SU-DHL-6 (cell line): ENCODE results near the gene RAB27B.

ENCODE experiments used
- H2AFZ ChIP-seq: fragments of 200-600 bp; sonication (generic); 2 replicates; pipeline ENCODE4 v1.6.1; 2014; ENCODE audit warnings: low read depth, mild to moderate bottlenecking, moderate library complexity, mixed read lengths, antibody characterized with exemption, low read length; ENCODE audit not compliant: severe bottlenecking
- H3F3A ChIP-seq: fragments of 200-600 bp; shearing (Covaris generic); 2 replicates; pipeline ENCODE4 v1.6.0; 2016; ENCODE audit warnings: antibody characterized with exemption, mild to moderate bottlenecking; ENCODE audit not compliant: insufficient read depth
- H3K27ac ChIP-seq: fragments of 200-600 bp; sonication (generic); 2 replicates; pipeline ENCODE4 v1.5.1; 2016; ENCODE audit warnings: low read depth, mild to moderate bottlenecking, low read length, moderate library complexity, mixed read lengths
- H3K27me3 ChIP-seq: fragments of 200-600 bp; sonication (generic), shearing (Covaris generic); 2 replicates; pipeline ENCODE4 v1.6.0; 2014; ENCODE audit warnings: mild to moderate bottlenecking, low read length
- H3K36me3 ChIP-seq: fragments of 200-600 bp; sonication (generic); 2 replicates; pipeline ENCODE4 v1.6.1; 2014; ENCODE audit warnings: mild to moderate bottlenecking, low read length, mixed read lengths
- H3K4me2 ChIP-seq: fragments of 300-600, 200-600 bp; shearing (Covaris generic), sonication (generic); 2 replicates; pipeline ENCODE4 v1.6.0; 2014; ENCODE audit warnings: low read length, low read depth, mild to moderate bottlenecking; ENCODE audit not compliant: poor library complexity, severe bottlenecking
- H3K4me3 ChIP-seq: fragments of 200-600 bp; sonication (generic); 2 replicates; pipeline ENCODE4 v1.5.1; 2014; ENCODE audit warnings: antibody characterized with exemption, low read length, mild to moderate bottlenecking, mixed read lengths; ENCODE audit not compliant: insufficient read depth, poor library complexity, severe bottlenecking
- H3K79me2 ChIP-seq: fragments of 200-600 bp; sonication (generic); 2 replicates; pipeline ENCODE4 v1.6.1; 2014; ENCODE audit warnings: mild to moderate bottlenecking, low read length, moderate library complexity; ENCODE audit not compliant: insufficient read depth
- H3K9ac ChIP-seq: fragments of 200-600 bp; sonication (generic); 2 replicates; pipeline ENCODE4 v1.7.0; 2014; ENCODE audit warnings: mild to moderate bottlenecking, low read length
- H3K9me2 ChIP-seq: fragments of 200-600 bp; sonication (generic); replicated peaks from 2 replicates; pipeline ENCODE4 v1.6.1; 2014; ENCODE audit warnings: low read length; ENCODE audit not compliant: insufficient read depth
- H3K9me3 ChIP-seq: fragments of 200-600 bp; sonication (generic); 2 replicates; pipeline ENCODE4 v1.6.1; 2014; ENCODE audit warnings: low read length, mixed read lengths; ENCODE audit not compliant: insufficient read depth
- H4K20me1 ChIP-seq: fragments of 200-600 bp; sonication (generic); 2 replicates; pipeline ENCODE4 v1.6.1; 2014; ENCODE audit warnings: low read depth, mild to moderate bottlenecking, antibody characterized with exemption, low read length, moderate library complexity, mixed read lengths
- CTCF ChIP-seq: fragments of 200-600 bp; sonication (generic); IDR thresholded peaks from one replicate; pipeline ENCODE4 v1.5.1; 2017; ENCODE audit warnings: antibody characterized with exemption, mild to moderate bottlenecking, low read length, moderate library complexity; ENCODE audit not compliant: insufficient read depth, poor library complexity, severe bottlenecking
- EZH2phosphoT487 ChIP-seq: fragments of 200-600 bp; sonication (generic), shearing (Covaris generic); conservative IDR thresholded peaks from 2 replicates; pipeline ENCODE4 v1.6.1; 2018; ENCODE audit warnings: mild to moderate bottlenecking, antibody characterized with exemption, low read length, moderate library complexity, mixed read lengths

RAB27B gene

DNA sequence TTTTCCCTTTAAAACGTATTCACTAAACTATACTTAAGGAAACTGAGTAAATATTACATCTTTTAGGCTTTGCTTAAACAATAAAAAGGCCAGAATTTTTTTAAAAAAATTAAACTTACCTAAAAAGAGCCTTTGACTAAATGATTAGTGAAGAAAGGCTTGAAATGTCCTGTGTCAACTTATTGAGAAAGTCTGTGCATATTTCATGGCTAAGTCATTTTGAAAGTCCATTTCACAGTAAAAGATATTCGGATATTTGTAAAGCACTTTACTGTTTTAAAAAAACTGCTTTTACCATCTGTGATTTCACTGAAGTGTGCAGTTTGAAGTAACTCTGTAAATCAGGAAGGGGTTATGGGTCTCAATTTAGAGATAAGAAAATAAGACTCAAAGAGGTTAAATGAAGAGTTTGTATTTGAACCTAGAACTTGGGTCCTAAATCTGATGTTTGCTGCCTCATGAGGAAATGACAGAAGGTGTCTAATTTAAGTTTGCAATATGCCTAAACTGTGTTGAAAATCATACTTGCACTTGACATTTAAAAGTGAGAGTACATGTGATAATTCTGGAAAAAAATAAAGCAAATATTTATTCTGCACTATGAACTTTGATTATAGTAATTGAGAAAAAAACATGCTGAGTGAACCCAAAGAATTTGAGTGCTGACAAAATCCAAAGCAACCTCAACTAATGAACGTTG is 50.5 kb downstream of the RAB27B start:
- Histone ChIP-seq H3K9me3 (no peaks in the 10 kb centered on the region), H3K27ac (no peak overlapping the region), H3K79me2 (no peaks in the 10 kb centered on the region), H3K4me3 (no peak overlapping the region), H3K27me3 (no peaks in the 10 kb centered on the region), H3K9me2 (no peaks in the 10 kb centered on the region), H4K20me1 (no peaks in the 10 kb centered on the region), H3K4me2 (no peak overlapping the region), H3K9ac (no peak overlapping the region), H2AFZ (no peak overlapping the region), H3K36me3 (no peaks in the 10 kb centered on the region), H3F3A (no peaks in the 10 kb centered on the region)
- TF ChIP-seq EZH2phosphoT487, result no peak
- TF ChIP-seq CTCF, result no peak

DNA sequence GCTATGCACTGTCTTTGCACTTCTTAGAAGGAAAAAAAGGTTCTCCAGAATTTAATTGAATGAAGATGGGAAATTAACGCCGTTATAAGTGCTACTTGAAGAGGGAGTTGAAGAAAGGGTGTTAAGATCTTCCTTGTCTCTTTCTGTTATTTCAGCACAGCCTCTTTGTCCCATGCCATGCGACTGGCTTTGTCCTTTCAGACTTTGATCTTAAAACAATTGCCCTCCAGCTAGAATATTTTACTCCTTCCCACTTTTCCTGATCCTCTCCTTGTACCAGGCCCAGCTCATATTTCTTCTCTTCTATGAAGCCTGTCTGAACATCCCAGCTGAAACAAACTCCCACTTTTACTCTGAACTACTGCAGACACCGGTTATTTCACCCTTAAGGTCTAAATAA is 51.4 kb downstream of the RAB27B start:
- no peaks in the 10 kb centered on the region for H3K79me2 ChIP-seq
- no peaks in the 10 kb centered on the region for H3K36me3 ChIP-seq
- H3K9me3 ChIP-seq, result no peaks in the 10 kb centered on the region
- H3K27me3 ChIP-seq, result no peaks in the 10 kb centered on the region
- no peak for TF ChIP-seq EZH2phosphoT487
- TF ChIP-seq CTCF, result no peak
- no peak overlapping the region for H3K4me2 ChIP-seq
- H3K9ac ChIP-seq, result no peak overlapping the region
- H4K20me1 ChIP-seq, result no peaks in the 10 kb centered on the region
- no peak overlapping the region for H2AFZ ChIP-seq
- H3K4me3 ChIP-seq, result no peak overlapping the region
- no peaks in the 10 kb centered on the region for H3F3A ChIP-seq
- H3K9me2 ChIP-seq, result no peaks in the 10 kb centered on the region
- H3K27ac ChIP-seq, result no peak overlapping the region

GRCh38 chr18:54880395-54881105 is 52.3 kb downstream of the RAB27B start:
- no peaks in the 10 kb centered on the region for H3K36me3 ChIP-seq
- H3K4me2 ChIP-seq, result no peak overlapping the region
- H4K20me1 ChIP-seq, result no peaks in the 10 kb centered on the region
- no peak overlapping the region for H3K4me3 ChIP-seq
- H3K27me3 ChIP-seq, result no peaks in the 10 kb centered on the region
- no peaks in the 10 kb centered on the region for H3K9me2 ChIP-seq
- no peak for TF ChIP-seq CTCF
- H2AFZ ChIP-seq, result no peak overlapping the region
- H3F3A ChIP-seq, result no peaks in the 10 kb centered on the region
- H3K9me3 ChIP-seq, result no peaks in the 10 kb centered on the region
- no peaks in the 10 kb centered on the region for H3K79me2 ChIP-seq
- H3K9ac ChIP-seq, result no peak overlapping the region
- H3K27ac ChIP-seq, result no peak overlapping the region
